GM19438 (cell line): Measurements from ENCODE around the gene SNTB2.
"Not testable (repeated sequence)": the region's sequence is repeated elsewhere in the genome, so short reads cannot be mapped to it uniquely, and the experiment has no call there.

Experiments used
- ATAC-seq: cut with Tn5 transposase; IDR thresholded peaks from one replicate; pipeline ENCODE4 v1.9.1; 2021; ENCODE audit warnings: low read depth; ENCODE audit not compliant: unreplicated experiment

The SNTB2 gene

DNA sequence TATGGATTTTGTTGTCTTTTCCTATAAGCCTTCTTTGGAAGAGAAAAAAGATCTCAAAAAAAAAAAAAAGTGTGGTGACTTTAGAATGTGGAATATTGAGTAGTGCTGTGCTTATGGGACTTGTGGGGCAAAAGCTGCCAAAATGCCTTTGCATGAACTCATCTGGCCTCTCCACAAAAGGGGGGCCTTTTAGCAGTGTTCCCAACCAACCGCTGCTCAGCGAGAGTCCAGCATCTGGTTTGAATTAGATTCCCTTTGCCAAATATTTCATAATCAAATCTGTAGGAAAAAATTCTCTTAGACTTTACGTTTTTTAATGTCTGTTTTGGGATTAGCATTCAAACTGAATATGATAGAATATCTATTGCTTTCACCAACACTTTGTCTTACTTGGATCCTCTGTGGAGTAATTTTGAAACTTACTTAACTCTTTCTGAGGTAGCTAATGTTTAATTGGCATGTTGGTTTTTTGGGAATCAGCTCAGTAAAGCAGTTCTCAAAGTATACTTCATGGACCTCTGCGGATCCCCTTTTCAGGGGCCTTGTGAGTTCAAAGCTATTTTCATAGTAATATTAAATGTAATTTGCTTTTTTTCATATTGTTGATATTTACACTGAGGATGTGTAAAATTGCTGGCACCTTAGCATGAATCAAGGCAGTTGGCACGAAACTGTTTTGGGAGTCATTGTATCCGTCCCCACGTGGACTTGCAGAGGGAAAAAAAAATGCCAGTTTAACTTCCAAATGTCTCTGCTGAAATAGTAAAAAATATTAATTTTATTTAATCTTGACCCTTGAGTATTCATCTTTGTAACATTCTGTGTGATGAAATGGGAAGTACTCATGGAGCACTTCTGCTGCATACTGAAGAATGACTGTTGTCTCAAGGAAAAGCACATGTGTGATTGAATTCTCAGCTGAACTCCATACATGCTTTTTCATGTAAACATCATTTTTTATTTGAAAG, 89.5 kb downstream of the SNTB2 start:
- ATAC-seq: no peak

DNA sequence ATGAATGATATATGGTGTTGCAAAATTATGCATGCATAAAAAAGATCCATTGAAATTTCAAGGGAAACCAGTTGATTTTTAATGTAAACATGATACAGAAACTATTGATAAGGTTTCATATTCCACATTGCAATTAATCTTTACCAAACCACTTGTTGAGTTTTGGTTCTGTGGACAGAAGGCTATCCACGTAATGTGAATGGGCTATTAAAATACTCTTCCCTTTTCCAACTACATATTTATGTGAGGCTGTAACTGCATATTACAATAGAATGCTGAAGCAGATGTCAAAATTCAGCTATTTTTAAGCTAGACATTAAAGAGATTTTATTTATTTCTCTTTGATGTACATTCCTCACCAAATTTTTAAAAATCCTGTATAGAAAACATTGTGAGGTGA, 90.4 kb downstream of the SNTB2 start:
- ATAC-seq: no peak

DNA sequence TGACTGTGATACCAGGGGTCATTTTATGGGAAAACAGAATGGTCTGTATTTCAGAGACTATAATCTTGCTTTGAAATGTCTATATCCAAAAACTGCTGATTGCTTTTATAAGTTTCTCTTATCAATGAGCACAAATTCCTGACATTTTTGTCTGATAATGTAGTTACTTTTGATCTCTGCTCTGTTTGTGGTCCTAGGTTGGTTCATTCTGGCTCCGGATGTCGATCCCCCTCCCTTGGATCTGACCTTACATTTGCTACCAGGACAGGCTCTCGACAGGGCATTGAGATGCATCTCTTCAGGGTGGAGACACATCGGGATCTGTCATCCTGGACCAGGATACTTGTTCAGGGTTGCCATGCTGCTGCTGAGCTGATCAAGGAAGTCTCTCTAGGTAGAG, 96.9 kb downstream of the SNTB2 start:
- no peak for ATAC-seq

DNA sequence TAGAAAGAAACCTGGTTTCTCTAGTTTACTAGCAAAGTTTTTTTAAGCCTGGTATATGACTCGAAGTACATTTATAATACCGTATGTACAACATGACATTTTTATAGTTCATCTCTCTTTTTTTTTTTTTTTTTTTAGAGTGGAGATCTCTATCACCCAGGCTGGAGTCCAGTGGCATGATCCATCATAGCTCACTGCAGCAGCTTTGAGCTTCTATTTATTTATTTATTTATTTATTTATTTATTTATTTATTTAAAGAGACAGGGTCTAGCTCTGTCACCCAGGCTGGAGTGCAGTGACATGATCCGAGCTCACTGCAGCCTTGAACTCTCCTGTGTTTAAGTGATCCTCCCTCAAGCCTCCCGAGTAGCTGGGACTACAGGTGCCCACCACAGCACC, 98.3 kb downstream of the SNTB2 start:
- ATAC-seq: no peak

DNA sequence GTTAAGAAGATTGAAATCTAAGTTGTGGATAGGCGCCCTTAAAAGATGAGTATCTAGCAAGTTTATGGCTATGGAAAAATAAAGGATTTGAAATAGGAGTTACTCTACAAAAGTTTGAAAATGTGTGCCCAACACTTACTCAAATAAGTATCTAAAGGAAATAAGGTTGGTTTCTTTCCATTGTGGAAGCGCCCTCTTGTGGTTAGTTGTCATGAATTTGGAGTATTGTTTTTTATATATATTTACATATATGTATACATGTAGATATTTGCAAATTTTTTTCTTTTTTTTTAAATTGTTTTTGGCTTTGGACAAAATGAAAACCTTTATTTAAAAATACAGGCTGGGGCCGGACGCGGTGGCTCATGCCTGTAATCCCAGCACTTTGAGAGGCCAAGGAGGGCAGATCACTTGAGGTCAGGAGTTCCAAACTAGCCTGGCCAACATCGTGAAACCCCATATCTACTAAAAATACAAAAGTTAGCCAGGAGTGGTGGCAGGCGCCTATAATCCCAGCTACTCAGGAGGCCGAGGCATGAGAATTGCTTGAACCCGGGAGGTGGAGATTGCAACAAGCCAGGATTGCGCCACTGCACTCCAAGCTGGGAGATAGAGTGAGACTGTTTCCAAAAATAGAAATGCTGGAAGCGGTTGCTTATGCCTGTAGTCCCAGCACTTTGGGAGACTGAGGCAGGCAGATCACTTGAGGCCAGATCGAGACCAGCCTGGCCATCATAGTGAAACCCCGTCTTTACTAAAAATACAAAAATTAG, 100.2 kb downstream of the SNTB2 start:
- no peak for ATAC-seq

DNA sequence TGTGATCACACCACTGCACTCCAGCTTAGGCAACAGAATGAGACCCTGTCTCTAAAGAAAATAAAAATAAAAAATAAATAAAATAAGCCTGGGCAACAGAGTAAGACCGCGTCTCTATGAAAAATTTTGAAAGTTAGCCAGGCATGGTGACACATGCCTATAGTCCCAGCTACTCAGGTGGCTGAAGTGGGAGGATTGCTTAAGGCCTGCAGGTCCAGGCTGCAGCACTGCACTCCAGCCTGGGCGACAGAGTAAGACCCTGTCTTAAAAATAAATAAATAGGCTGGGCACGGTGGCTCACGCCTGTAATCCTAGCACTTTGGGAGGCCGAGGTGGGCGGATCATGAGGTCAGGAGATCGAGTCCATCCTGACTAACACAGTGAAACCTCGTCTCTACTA, 104.7 kb downstream of the SNTB2 start:
- ATAC-seq: not testable (repeated sequence)

DNA sequence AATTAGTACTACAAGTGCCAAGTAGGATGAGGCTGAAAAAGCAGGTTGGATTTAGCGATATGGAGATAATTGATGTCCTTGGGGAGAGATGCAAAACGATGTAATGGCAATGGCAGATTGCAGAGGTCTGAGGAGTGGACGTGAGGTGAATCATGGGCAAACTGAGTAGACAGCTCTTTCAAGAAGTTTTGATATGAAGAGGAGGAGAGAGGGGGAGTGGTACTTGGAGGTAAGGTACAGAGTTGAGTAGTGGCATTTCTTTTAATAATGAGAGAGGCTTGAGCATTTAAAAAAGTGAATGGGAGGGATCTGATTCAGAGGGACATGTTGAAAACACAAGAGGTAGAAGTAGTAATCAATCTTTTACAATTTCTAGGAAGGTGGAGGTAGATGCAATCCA, 106.4 kb downstream of the SNTB2 start:
- no peak for ATAC-seq

DNA sequence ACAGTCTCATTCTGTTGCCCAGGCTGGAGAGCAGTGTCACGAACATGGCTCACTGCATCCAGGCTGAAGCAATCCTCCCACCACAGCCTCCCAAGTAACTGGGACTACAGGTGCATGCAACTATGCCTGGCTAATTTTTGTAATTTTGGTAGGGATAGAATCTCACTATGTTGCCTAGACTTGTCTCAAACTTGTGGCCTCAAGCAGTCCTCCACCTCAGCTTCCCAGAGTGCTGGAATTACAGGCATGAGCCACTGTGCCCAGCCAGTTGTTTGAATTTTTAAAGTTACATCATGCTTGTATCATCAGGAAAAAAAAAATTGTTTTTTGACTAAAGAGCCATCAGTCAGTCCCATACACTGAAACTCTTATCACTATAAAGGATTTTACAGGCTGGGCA, 107.1 kb downstream of the SNTB2 start:
- ATAC-seq: no peak

DNA sequence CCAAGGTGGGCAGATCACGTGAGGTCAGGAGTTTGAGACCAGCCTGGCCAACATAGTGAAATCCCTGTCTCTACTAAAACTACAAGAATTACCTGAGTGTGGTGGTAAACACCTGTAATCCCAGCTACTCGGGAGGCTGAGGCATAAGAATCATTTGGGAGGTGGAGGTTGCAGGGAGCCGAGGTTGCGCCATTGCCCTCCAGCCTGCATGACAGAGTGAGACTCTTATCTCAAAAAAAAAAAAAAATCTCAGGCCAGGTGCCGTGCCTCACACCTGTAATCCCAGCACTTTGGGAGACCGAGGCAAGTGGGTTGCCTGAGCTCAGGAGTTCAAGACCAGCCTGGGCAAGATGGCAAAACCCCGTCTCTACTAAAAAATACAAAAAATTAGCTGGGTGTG, 109.8 kb downstream of the SNTB2 start:
- ATAC-seq: not testable (repeated sequence)

DNA sequence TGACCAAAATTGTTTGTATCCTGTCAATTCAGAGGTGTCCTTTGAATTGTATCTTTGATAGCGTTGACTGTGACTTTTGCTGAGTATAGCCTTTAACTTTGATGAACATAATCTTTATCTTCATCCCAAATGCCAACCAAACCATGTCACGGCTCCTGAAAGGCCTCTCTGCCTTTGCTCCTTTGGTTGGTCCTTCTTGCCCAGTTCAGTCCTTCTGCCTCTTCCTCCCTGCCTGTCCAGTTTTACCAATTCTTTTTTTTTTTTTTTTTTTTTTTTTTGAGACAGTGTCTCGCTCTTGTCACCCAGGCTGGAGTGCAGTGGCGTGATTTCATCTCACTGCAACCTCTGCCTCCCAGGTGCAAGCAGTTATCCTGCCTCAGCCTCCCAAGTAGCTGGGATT, 111.3 kb downstream of the SNTB2 start:
- no peak for ATAC-seq

DNA sequence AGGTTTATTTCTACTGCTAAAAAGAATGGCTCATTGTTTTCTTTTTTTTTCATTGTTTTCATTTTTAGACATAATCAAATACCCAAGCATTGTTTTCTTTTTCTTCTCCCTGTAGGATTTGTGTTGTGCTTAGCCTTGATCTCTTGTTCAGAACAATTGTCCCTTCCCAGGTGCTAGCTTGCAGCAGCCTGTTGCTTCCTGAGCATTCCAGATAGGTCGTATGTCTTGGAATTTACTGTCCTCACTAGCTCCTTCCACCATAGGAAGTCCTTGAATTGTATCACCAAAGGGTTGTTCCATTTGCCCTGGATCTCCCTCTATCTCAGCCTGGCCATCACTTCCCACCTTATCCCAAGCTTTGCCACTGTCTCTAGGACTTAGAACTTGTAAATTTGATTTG, 114.2 kb downstream of the SNTB2 start:
- ATAC-seq: no peak

DNA sequence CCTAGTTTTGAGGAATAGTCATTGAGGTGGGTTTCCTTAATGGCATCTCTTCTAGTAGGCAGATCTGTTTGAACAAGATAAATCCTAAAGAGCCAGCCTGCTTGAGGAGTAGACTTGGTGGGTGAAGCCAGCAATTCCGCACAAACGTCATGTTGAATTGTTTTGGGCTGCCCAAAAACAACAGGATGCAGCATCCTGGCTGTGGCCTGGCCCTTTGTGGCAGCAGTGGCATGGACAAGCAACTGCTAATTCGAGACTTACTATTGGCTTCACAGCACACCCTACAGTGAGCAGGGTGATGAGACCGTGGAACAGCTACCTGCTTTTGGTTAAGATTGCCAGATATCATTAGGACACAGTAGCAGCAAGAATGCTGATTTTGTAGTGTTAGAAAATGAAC, 114.9 kb downstream of the SNTB2 start:
- no peak for ATAC-seq

DNA sequence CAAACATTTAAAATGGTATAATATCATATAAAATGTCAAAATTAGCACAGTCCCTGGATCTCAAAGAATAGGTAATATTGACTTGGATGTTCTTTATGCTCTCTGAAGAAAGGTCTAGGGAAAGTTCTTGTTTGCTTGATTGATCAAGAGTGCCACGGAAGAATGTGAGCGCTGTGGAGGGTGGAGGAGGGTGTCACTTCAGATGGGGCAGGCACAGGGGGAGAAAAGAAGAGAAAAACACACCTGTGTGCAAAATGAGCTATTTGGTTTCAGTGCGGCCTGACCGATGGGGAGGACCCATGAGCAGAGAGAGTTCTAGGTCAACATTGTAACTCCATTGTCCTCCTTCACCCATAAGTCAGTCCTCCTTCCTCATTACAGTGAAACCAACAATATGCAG, 115.3 kb downstream of the SNTB2 start:
- no peak for ATAC-seq

DNA sequence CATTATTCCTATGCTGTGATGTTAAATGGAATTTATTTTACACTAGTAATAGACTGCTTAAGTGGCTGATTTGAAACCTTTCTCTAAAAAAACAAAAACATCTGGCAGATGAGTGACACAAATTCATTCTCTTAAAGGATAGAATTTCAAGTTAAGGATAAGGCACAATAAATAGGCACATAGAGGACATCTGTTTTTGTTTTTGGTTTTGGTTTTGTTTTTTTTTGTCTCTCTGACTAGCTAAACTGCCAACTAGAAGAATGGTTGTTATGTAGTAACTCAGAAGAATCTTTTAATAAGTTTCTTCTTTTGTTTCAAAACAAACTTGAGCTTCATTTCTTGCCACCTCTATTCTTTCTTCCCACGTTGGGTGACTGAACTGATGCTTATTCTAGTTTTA, 119.1 kb downstream of the SNTB2 start:
- no peak for ATAC-seq

DNA sequence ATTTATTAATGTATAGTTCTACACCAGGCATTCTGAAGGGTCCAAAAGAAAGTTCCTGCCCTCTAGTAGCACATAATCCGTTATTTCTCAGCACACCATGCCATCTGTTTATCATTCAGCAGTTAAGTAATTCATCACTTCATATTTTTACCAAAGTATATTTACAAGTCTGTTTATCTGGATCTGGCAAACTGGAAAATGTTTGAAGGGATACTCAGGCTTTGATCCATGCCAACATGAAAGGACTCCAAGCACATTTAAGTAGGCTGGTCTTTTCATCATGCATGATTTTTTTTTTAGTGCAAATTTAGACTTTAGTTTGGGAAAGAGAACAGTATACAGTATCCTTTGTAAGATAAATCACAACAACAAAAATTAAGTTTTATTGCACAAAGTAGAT, 120.1 kb downstream of the SNTB2 start:
- no peak for ATAC-seq

DNA sequence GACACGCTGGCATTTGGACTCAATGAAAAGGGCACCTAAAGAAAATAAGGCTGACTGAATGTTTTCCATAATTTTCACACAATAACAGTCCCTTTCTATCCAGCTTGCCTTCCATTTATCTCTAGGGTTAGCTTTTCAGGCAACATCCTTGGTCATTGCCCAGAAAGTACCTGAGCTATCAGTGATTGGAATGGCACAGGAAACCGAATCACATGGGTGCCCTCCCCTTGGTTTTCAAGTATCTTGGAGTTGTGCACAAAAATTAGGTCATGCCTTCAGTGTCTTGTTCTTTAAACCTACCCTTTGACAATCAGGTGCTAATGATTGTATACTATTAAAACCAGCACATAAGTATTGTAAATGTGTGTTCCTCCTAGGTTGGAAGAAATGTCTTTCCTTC, 120.9 kb downstream of the SNTB2 start:
- no peak for ATAC-seq

DNA sequence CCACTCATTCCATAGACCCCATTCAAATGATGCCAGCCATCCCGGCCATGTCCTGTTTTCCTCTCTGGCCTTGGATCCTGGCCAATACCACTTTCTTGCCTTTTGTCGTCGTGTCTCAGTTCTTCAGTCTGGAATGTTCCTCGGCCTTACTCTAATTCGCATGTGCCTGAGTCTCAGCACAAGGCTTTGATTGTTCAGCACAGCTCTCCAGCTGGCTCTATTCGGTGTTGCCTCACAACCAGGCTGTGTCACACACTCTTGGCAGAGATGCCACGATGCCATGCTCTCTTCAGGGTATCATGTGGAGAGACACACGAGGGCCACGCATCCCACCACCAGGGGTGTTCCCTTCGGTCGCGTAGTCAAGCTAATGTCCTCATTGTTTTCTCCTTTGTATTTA, 122.4 kb downstream of the SNTB2 start:
- no peak for ATAC-seq

DNA sequence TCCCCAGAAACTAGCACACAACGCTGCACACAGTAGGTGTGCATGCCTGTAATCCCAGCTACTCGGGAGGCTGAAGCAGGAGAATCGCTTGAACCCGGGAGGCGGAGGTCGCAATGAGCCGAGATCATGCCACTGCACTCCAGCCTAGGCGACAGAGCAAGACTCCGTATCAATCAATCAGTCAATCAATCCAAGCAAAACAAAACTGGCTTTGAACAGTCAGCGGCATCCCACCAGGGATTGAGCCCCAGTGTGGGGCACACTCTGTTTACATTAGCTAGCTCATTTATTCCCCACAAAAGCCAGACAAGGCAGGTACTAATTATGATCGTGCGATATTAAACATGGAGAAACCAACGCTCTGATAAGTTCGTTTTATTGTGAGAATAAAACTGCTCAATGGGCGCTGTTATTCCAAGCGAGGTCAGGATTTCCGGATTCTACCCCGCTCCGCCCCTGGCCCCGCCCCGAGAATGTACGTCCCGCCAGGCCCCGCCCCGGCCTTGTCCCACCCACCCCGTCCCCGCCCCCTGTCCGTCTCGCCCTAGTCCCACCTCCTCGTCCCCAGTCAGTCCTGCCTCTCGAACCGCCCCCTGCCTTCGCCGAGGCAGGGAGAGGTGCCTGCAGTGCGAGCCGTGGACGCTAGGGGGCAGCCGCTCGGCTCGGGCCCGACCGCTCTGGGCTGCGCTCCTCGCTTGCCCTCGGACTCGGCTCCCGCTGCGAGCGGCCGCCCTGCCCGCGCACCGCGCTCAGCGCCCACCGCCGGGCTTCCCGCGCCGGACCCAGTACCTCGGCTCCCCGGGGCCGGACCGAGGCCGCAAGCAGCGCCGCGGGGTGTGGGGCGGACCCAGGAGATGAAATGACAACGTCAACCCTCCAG, 123.9 kb downstream of the SNTB2 start, which contains the start of gene VPS4A:
VPS4A (plus strand) TSS at position 698 of the 880 bp plus-strand sequence; CDS start at position 860, 162 bp downstream.
- peak; percentile 93 for ATAC-seq

DNA sequence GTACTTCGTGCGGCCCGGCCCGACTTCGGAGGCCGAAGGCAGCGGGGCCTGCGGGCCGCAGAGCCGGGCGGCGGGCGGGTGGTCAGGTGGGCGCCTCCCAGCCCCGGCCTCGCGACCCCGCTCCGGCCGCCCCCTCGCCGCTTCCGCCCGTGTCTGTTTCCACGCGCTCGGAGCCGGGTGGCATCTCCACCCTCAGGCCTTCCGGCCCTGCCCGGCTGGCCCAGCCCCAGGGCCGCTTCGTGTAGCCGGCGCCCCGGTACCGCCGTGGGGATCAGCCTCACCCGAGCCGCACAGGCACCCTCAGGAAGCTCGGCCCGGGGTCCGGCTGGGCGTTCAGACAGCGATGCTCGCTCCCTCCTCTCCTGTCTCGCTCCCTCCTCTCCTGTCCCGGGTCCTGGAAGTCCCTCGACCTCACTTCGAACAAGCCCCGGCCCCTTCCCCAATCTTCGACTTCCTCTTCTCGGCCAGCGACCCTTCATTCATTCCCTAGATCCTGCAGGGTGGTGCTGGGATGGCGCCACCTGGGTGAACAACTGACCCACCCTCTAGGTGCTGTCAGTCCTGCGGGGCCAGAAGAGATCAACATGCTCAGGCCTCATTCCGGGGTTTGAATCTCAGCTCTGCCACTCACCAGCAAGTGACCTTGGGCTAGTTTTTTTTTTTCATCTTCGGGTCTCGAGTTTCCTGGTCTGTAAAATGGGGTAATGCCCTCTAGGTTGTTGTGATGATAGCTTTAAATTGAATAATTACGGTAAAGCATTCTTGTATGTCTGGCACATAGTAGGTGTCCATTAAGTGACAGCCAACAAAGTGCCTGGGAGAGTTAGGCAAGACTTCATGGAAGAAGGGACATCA, 124.8 kb downstream of the SNTB2 start:
- peak; percentile 51 for ATAC-seq

DNA sequence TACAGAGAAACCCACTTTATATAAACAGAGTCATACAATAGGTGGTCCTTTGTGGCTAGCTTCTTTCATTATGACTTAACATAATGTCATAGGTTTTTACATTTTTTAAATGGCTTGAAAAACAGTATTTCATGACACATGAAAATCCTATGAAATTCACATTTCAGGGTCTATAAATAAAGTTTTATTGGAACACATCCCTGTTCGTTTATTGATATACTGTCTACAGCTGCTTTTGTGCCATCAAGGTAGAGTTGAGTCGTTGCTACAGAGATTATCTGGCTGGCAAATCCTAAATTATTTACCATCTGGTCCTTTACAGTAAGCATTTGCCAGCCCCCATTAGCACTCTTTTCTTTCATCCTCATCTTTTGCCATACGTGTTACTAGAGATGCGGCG, 126.5 kb downstream of the SNTB2 start:
- ATAC-seq: no peak
